ENCODE results near the gene ACTN1. TPM values are rescaled to one million over a fixed set of nuclear protein-coding genes. Genes with fewer than 3 reads are reported as not detected.

Gene ACTN1
- total RNA-seq, 4 donors from 2014 or later: 48.1 to 90.4 (median 64.8) TPM

GRCh38 chr14:68945585-68946488 is 33.3 kb downstream of the ACTN1 start:
- Histone ChIP-seq H3K9me3 (no peaks in the 10 kb centered on the region), H3K27ac (no peak overlapping the region), H3K4me1 (peaks cover 0 to 44% of the 10 kb centered on the region in 2 donors), H3K27me3 (no peaks in the 10 kb centered on the region), H3K36me3 (no peaks in the 10 kb centered on the region), H3K4me3 (replicated peaks in 1 of 3) (no peak overlapping the region)
- TF ChIP-seq POLR2A (IDR thresholded peaks at IDR 0.05): no peak
- TF ChIP-seq CTCF (IDR thresholded peaks at IDR 0.05): no peak
- DNase-seq: no peak
- WGBS, 2 donors: 85 to 89% methylated on average over 11 of the region's 11 CpGs
- intact Hi-C loops (cut with DNase I): no loop called here

GRCh38 chr14:68945190-68945584 is 33.9 kb downstream of the ACTN1 start:
- H3K9me3 ChIP-seq: no peaks in the 10 kb centered on the region
- DNase-seq: no peak
- H3K27me3 ChIP-seq: no peaks in the 10 kb centered on the region
- no peak overlapping the region for H3K4me3 ChIP-seq (replicated peaks in 1 of 3)
- TF ChIP-seq POLR2A (IDR thresholded peaks at IDR 0.05): no peak
- TF ChIP-seq CTCF (IDR thresholded peaks at IDR 0.05): no peak
- H3K36me3 ChIP-seq: no peaks in the 10 kb centered on the region
- intact Hi-C loops (cut with DNase I): no loop called here
- 69 to 86% methylated on average over 4 of the region's 4 CpGs for WGBS, 2 donors
- no peak overlapping the region for H3K27ac ChIP-seq
- peaks cover 0 to 47% of the 10 kb centered on the region in 2 donors for H3K4me1 ChIP-seq

- no peak for TF ChIP-seq CTCF (IDR thresholded peaks at IDR 0.05)
- H3K27me3 ChIP-seq: no peaks in the 10 kb centered on the region
- WGBS, 2 donors: 92% methylated on average over 4 to 6 of the region's 6 CpGs
- H3K27ac ChIP-seq: no peak overlapping the region
- intact Hi-C loops (cut with DNase I): no loop called here
- H3K36me3 ChIP-seq: no peaks in the 10 kb centered on the region
- no peaks in the 10 kb centered on the region for H3K9me3 ChIP-seq
- peaks cover 7 to 50% of the 10 kb centered on the region in 2 donors for H3K4me1 ChIP-seq
- H3K4me3 ChIP-seq (replicated peaks in 1 of 3): no peak overlapping the region
- no peak for DNase-seq
Measured at GRCh38 chr14:68944162-68944561, 34.9 kb downstream of the ACTN1 start.

- intact Hi-C loops (cut with DNase I): no loop called here
- no peak overlapping the region for H3K27ac ChIP-seq
- TF ChIP-seq POLR2A (IDR thresholded peaks at IDR 0.05) (no peak), CTCF (IDR thresholded peaks at IDR 0.05) (no peak)
- DNase-seq: no peak
- H3K9me3 ChIP-seq: no peaks in the 10 kb centered on the region
- H3K36me3 ChIP-seq: no peaks in the 10 kb centered on the region
- H3K27me3 ChIP-seq: no peaks in the 10 kb centered on the region
- no peak overlapping the region for H3K4me3 ChIP-seq (replicated peaks in 1 of 3)
- WGBS, 2 donors: 86 to 96% methylated on average over 10 of the region's 10 CpGs
- H3K4me1 ChIP-seq: peaks cover 17 to 50% of the 10 kb centered on the region in 2 donors
Measured at GRCh38 chr14:68943107-68943506, 36.0 kb downstream of the ACTN1 start.

- Histone ChIP-seq H3K36me3 (no peaks in the 10 kb centered on the region), H3K4me1 (peaks cover 24 to 50% of the 10 kb centered on the region in 2 donors), H3K4me3 (replicated peaks in 1 of 3) (no peak overlapping the region), H3K27ac (no peak overlapping the region), H3K27me3 (no peaks in the 10 kb centered on the region), H3K9me3 (no peaks in the 10 kb centered on the region)
- TF ChIP-seq POLR2A (IDR thresholded peaks at IDR 0.05) (no peak), CTCF (IDR thresholded peaks at IDR 0.05) (no peak)
- WGBS, 2 donors: 85% methylated on average over 14 of the region's 14 CpGs
- intact Hi-C loops (cut with DNase I): no loop called here
- no peak for DNase-seq
Measured at GRCh38 chr14:68942296-68943035, 36.6 kb downstream of the ACTN1 start.
